Kidney (tissue), 14 donors: Measurements from ENCODE around the gene PRRG3. TPM values are rescaled to one million over a fixed set of nuclear protein-coding genes. Genes with fewer than 3 reads are reported as not detected.

Source experiments
- DNase-seq, 5 donors: peaks; one replicate each; pipeline ENCODE4 v3.0.0-alpha.2; 2013 to 2020
- FAIRE-seq: peaks from 2 replicates; lab custom pipeline; 2012; peaks lifted over from hg19 to GRCh38; lab: Jason Lieb, UNC
- H3K27ac ChIP-seq, 2 donors: one replicate each; pipeline ENCODE4 v1.7.0; 2013; ENCODE audit warnings: low read depth in 2 of 2, low read length in 2 of 2, inconsistent platforms in 1 of 2
- H3K27me3 ChIP-seq: one replicate; pipeline ENCODE4 v1.7.1; 2013; ENCODE audit warnings: low read length, inconsistent platforms; ENCODE audit not compliant: control insufficient read depth, insufficient read depth
- H3K36me3 ChIP-seq, 3 donors: one replicate each; pipeline versions ENCODE4 v1.7.0 to v1.7.1; 2013; ENCODE audit warnings: low read length in 3 of 3, control low read depth in 1 of 3, inconsistent platforms in 1 of 3; ENCODE audit not compliant: insufficient read depth in 3 of 3, control insufficient read depth in 2 of 3
- H3K4me1 ChIP-seq, 3 donors: one replicate each; pipeline versions ENCODE4 v1.7.0 to v1.7.1; 2013; ENCODE audit warnings: low read length in 3 of 3, inconsistent platforms in 1 of 3, low read depth in 1 of 3; ENCODE audit not compliant: control insufficient read depth in 2 of 3, insufficient read depth in 2 of 3
- H3K4me3 ChIP-seq, 3 donors: one replicate each; pipeline versions ENCODE4 v1.7.0 to v1.8.1; 2013; ENCODE audit warnings: low read length in 3 of 3, control low read depth in 1 of 3, inconsistent platforms in 1 of 3
- H3K9ac ChIP-seq, 3 donors: one replicate each; pipeline versions ENCODE4 v1.7.0 to v1.7.1; 2013; ENCODE audit warnings: low read length in 3 of 3, control low read depth in 1 of 3, inconsistent platforms in 1 of 3
- H3K9me3 ChIP-seq, 3 donors: one replicate each; pipeline versions ENCODE4 v1.7.0 to v1.7.1; 2013; ENCODE audit warnings: low read length in 3 of 3, control low read depth in 1 of 3, inconsistent platforms in 1 of 3; ENCODE audit not compliant: control insufficient read depth in 2 of 3, insufficient read depth in 1 of 3
- CTCF ChIP-seq: IDR thresholded peaks from 3 replicates; pipeline ENCODE4 v1.5.1; 2012; ENCODE audit warnings: mild to moderate bottlenecking, moderate library complexity, borderline replicate concordance; ENCODE audit not compliant: insufficient read depth; ENCODE audit errors: extremely low read depth
- intact Hi-C: fragments of 100-400 bp; cut with DNase I; formaldehyde crosslinking; loops from one replicate; pipeline ENCODE4 v1.11.1; 2022
- polyA plus RNA-seq: library from polyadenylated mRNA; stranded (reverse); fragments of 350-450 nt; fragmentation: Illumina TruSeq; extraction: RNeasy Lipid Tissue Mini Kit (QIAGEN cat#74804); gene quantifications from one replicate; pipeline ENCODE4 v1.2.3, GENCODE V29; 2014; ENCODE audit warnings: low read depth, low replicate concordance; ENCODE audit not compliant: insufficient read depth
- total RNA-seq: library from RNA; stranded (reverse); fragmentation: NEBNext Ultra II Directional; extraction: Animal tissue kit (Norgen Biotek cat#: 25700); gene quantifications from one replicate; pipeline ENCODE4 v1.2.1, GENCODE V29; 2021
- donor health status: control.
- donor health status: control.
- donor health status: control.
- donor health status: control.
- donor health status: control.
- donor health status: DM: yes; HTN: yes; CAD: no.
- donor health status: Normal renal cell carcinoma (clear cell type).

Gene PRRG3
- total and polyA plus RNA-seq, 2 donors from 2014 or later, result 0.24 to 0.44 TPM

GRCh38 chrX:151734446-151734845 is 39.2 kb downstream of the PRRG3 start, which contains the start of gene CNGA2:
Gene CNGA2, plus strand, starts transcription at chrX:151734746. Its CDS starts 3,738 bp downstream, at chrX:151738484.
- H3K27me3 ChIP-seq, result no peaks in the 10 kb centered on the region
- FAIRE-seq, result no peak
- intact Hi-C loops, result no loop called here
- H3K36me3 ChIP-seq, result no peaks in the 10 kb centered on the region
- no peak within 1 kb of the TSS for H3K4me3 ChIP-seq
- H3K9ac ChIP-seq, result no peak within 1 kb of the TSS
- TF ChIP-seq CTCF, result no peak
- DNase-seq, result no peak
- H3K9me3 ChIP-seq, result no peaks in the 10 kb centered on the region
- H3K4me1 ChIP-seq, result no peaks in the 10 kb centered on the region
- no peak within 1 kb of the TSS for H3K27ac ChIP-seq

GRCh38 chrX:151735219-151735618 is 40.0 kb downstream of the PRRG3 start:
- Histone ChIP-seq H3K27ac (no peak overlapping the region), H3K27me3 (no peaks in the 10 kb centered on the region), H3K36me3 (no peaks in the 10 kb centered on the region), H3K4me3 (no peak overlapping the region), H3K4me1 (no peaks in the 10 kb centered on the region), H3K9ac (no peak overlapping the region), H3K9me3 (no peaks in the 10 kb centered on the region)
- no peak for TF ChIP-seq CTCF
- intact Hi-C loops, result no loop called here
- FAIRE-seq (no peak), DNase-seq (no peak)

- no peak overlapping the region for H3K4me3 ChIP-seq
- no peaks in the 10 kb centered on the region for H3K27me3 ChIP-seq
- DNase-seq (no peak), FAIRE-seq (no peak)
- no peaks in the 10 kb centered on the region for H3K36me3 ChIP-seq
- no peak overlapping the region for H3K27ac ChIP-seq
- intact Hi-C loops, result no loop called here
- no peaks in the 10 kb centered on the region for H3K4me1 ChIP-seq
- no peak for TF ChIP-seq CTCF
- no peaks in the 10 kb centered on the region for H3K9me3 ChIP-seq
- H3K9ac ChIP-seq, result no peak overlapping the region
Measured at GRCh38 chrX:151736685-151737084, 41.4 kb downstream of the PRRG3 start.

- Histone ChIP-seq H3K4me3 (no peak overlapping the region), H3K9ac (no peak overlapping the region), H3K36me3 (no peaks in the 10 kb centered on the region), H3K27me3 (no peaks in the 10 kb centered on the region), H3K4me1 (no peaks in the 10 kb centered on the region), H3K9me3 (no peaks in the 10 kb centered on the region), H3K27ac (no peak overlapping the region)
- DNase-seq, result no peak
- intact Hi-C loops, result no loop called here
- FAIRE-seq, result no peak
- TF ChIP-seq CTCF, result no peak
Measured at GRCh38 chrX:151737494-151737893, 42.2 kb downstream of the PRRG3 start.
